HL-60/S4 (cell line): Measurements from ENCODE around the gene PRKAA1.

Source experiments
- in situ Hi-C: fragments of 300-500 bp; cut with MboI; formaldehyde crosslinking; loops from 2 replicates; pipeline ENCODE4 v1.14.3; 2022; ENCODE audit warnings: low sequenced_read_pairs

The PRKAA1 gene

DNA sequence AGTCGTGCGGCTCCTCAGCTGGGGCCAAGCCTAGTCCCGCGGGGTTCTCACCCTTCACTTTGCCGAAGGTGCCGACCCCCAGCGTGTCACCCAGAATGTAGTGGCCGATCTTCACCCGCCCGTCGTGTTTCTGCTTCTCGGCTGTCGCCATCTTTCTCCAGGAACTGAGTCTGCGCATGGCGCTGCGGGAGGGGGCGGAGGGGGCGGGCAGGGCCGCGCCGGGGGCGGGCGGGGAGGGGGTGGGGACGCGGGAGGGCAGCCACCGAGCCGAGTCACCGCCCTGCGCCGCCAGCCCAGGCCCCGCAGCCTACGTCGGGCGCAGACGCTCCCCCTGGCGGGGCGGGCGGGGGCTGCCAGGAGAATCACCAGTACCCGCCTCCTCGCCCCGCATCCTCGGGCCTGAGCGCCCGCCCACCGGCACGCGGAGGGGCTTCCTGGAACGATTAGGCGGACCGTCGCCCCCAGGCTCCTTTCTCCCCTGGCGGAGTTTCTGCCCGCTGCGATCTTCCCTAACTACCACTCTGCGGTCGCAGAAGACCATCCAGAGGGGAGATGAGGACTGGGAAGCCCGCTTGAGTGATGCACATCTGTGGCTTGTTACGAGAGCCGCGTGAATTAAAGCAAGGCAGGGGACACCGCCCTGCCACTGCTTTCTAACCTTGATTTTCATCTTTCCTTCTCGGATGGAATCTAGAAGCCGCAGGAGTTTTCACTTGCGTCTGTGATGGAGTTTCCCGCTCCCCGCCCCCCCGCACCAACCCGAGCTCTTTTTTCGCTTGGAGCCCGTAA lies at the start of gene PRKAA1:
Gene PRKAA1, minus strand, starts transcription at position 363 of the 789 bp plus-strand sequence. Its CDS starts 185 bp downstream, at position 178.
- in situ Hi-C loops: no loop called here

DNA sequence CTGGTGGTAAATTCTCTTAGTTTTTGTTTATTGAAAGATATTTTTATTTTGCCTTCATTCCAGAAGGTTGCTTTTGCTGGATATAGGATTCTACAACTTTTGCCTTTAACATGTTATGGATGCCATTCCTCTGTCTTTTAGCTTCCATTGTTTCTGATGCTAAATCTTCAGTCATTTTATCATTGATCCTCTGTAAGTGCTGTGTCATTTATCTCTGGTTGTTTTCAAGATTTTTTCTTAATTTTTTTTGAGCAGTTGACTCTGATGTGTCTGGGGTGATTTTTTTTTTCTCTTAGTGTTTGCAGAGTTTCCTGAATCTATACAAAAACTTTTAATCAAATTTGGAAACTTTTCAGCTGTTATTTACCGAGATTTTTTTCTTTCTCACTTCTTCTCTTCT lies 49.4 kb upstream of the PRKAA1 start:
- in situ Hi-C loops: no loop called here

DNA sequence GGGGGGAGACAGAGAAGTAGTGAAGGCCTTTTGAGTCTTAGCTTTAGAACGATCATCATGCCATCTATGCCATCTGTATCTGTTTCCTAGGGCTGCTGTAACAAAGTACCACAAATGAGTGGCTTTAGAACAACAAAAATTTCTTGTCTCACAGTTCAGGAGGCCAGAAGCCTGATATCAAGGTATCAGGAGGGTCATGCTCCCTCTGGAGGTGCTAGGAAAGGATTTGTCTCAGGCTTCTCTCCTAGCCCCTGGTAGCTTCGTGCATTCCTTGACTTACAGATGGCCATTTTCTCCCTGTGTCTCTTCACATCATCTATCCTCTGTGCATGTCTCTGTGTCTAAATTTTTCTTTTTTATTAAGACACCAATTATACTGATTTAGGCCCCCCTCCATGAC lies 48.2 kb upstream of the PRKAA1 start:
- in situ Hi-C loops: no loop called here

DNA sequence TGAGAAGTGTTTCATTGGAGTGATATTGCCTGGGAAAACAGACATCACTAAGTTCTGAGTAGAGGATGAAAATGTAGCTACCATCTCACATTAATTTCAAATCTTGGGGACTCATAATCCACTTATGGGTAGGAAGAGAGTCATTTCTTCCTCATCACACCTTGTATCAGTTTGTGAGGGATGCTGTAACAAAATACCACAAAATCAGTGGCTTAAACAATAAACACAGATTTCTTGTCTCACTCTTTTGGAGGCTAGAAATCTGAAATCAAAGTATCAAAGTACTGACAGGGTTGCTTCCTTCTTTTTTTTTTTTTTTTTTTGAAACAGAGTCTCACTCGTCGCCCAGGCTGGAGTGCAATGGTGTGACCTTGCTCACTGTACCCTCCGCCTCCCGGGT lies 46.4 kb upstream of the PRKAA1 start:
- in situ Hi-C loops: no loop called here

DNA sequence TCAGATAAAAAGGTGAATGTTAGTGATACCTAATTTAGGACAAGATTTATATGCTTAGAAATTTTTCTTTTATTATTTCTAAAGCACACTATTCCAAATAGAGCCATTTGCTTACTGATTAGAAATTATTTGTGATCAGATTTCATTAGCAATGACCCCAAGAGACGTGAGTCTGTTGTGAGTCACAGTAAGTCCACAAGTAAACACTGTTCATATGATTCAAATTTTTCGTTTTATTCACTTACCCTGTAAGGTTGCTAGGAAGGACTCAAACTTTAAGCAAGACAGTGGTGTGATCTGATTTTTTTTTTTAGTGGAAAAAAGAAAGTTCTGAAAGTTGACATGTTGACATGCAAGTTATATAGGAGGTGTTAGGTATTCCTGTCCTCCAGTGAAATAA lies 44.2 kb upstream of the PRKAA1 start:
- in situ Hi-C loops: no loop called here

DNA sequence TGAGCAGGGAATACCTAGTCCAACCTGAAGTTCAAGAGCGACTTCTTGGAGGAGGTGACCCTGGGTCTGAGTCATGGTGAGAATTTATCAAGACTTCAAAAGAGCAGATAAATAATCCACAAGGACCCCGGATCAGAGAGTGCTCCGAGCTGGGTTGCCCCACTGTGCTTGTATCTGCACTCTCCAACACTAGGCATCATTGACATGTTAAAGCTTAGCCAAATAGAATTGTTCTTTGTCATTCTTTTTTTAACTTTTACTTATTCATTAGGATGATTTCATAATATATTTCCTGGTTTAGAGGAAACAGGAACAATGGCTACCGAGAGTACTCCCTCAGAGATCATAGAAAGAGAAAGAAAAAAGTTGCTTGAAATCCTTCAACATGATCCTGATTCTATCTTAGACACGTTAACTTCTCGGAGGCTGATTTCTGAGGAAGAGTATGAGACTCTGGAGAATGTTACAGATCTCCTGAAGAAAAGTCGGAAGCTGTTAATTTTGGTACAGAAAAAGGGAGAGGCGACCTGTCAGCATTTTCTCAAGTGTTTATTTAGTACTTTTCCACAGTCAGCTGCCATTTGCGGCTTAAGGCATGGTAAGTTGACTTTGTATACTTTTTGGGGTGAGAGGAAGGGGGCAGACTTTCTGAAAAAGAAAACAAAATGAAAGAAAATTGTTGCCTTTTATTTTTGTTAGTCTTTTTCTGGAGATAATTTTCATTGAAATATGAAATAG lies 43.1 kb upstream of the PRKAA1 start, which contains the start of gene CARD6:
Gene CARD6, plus strand, starts transcription at position 300 of the 738 bp plus-strand sequence. Its CDS starts 16 bp downstream, at position 316.
- in situ Hi-C loops: no loop called here

DNA sequence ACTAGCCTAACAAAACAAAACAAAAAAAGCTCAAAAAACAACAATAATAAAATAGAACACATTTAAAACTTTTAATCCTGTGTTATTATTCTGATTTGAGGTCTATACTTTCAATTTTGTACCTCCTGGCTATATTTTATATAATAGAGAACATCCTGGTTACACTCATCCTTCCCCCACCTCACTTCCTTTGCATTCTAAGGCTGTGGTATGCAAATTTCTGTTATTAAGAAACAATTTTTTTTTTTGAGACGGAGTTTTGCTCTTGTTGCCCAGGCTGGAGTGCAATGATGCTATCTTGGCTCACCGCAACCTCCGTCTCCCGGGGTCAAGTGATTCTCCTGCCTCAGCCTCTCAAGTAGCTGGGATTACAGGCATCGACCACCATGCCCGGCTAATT lies 39.9 kb upstream of the PRKAA1 start:
- in situ Hi-C loops: no loop called here

DNA sequence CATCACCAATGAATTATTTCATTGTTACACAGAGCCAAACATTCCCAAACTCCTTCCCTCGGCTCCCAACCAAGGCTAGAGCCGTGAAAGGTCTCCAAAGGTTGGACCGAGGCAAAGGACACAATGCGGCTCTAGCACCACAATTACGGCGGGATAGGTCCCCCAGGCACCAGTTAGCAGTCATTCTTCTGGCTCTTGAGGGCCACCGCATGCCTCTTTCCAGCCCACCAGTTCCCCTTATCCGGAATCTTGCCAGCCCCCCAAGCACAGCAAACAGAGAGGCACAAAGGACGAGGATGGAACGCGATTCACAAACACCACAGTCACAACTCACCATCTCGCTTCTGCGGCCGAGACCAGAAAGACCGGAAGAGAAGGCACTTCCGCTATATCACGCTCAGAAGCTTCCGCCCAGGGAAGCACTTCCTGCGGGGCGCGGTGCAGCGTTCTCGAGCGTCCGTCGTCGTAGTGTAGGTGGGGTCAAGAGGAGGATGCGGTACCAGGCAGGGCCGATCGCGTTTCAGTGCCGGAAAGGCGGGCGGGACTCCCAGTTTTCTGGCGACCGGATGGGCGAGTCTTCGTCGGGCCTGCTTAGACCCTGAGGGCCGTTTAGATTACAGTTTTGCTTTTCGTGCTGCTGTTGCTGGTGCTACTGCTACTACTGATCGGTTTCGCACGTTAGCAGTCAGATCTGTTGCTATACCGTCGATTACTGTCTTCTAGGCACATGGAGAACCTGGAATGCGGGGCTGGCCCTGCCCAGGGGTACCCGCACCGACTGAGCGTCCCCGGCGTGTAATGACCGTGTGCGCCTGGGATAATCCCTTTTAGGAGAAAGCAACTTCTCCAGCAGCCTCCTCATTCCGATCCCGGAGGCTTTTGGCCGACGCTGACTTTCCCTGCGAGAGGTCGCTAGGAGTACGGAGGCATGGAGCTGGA lies 36.9 kb upstream of the PRKAA1 start, which contains the start of gene RPL37:
Gene RPL37, minus strand, starts transcription at position 374 of the 939 bp plus-strand sequence. Its CDS starts 37 bp downstream, at position 337.
- in situ Hi-C loops: no loop called here

DNA sequence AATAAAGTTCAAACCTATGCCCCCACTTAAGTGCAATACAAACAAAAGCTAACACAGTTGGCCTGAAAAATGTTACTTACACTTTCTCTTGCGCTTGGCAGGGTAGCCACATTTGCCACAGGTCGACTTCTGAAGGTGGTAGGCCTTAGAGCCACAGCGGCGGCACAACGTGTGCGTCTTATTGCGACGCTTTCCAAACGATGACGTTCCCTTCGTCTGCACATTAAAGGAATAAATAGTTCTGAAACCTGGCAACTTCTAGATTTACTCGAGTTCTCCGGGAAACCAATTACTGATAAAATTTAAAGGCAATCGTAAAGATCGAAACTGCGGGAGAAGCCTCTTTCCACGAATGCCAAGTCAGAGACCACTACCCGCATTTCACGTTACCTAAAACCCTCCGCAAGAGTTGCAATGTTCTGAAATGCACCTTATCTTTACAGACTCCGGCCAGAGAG lies 36.2 kb upstream of the PRKAA1 start:
- in situ Hi-C loops: no loop called here

DNA sequence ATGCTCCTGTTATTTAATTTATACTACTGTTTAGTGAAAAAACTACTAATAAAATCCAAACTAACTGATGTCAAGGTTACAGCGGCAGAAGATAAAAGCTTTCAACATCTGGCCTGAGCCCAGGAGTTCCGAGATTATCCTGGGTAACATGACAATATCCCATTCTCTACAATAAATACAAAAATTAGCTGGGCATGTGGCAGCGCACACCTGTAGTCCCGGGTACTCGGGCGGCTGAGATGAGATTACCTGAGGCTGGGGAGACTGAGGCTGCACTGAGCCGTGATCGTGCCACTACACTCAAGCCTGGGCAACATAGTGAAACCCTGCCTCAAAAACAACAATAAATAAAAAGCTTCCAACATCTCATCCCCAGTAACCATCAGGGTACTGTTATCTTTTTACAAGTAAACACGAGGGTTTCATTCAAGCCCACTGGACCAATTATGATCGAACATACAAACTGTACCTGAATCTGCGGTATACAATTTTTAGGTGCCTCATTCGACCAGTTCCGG lies 35.6 kb upstream of the PRKAA1 start:
- in situ Hi-C loops: no loop called here

DNA sequence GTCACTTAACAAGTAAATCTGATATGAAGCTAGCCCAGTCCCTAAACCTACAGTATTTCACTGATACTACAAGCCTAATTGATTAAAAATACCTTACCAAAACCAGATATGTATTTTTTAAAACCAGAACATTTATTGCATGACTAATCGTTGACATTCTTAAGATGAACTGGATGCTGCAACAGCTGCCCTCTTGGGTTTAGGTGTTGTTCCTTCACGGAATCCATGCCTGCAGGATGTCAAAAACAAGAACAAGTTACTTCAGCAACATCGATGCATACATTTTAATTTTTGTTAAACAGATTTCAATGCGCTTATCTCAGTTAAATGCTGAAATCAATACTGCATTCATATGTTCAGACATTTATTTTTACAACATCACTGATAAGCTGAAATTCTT lies 34.2 kb upstream of the PRKAA1 start:
- in situ Hi-C loops: no loop called here

DNA sequence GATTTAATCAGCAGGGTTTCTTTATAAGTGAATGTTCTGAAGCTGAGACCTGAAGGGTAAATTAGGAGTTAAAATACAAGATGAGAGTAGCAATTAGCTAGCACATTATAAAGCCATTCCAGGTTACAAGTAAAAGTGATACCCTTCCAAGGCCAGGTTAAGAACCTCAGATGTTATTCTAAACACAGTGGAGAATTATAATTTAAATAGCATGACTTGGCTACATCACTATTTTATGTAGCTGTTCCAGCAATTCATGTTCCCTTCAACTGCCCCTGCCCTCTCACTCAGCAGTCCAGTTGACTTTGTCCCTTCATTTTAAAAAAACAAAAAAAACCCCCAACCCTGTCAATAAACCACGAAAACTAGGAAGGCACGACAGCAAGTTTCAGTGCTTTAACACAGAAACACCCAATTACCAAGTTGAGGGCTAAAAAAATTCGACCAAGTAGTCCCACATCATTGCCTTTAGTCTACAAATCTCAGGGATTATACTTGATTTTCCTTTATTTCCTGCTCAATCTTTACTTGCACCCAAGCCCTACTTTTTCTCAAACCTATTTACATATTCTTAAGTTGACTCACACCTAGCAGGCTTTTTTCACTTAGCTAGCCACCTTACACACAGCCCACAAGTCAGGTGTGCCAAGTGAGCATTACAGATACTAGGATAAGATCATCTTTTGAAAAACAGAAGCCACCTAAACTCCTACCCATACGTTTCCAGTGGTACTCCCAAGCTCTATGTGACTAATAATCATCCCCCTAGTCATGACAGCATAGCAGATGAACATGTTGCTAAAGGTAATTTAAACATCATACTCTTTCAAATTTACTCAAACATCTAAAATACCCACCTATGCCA lies 33.4 kb upstream of the PRKAA1 start:
- in situ Hi-C loops: no loop called here

DNA sequence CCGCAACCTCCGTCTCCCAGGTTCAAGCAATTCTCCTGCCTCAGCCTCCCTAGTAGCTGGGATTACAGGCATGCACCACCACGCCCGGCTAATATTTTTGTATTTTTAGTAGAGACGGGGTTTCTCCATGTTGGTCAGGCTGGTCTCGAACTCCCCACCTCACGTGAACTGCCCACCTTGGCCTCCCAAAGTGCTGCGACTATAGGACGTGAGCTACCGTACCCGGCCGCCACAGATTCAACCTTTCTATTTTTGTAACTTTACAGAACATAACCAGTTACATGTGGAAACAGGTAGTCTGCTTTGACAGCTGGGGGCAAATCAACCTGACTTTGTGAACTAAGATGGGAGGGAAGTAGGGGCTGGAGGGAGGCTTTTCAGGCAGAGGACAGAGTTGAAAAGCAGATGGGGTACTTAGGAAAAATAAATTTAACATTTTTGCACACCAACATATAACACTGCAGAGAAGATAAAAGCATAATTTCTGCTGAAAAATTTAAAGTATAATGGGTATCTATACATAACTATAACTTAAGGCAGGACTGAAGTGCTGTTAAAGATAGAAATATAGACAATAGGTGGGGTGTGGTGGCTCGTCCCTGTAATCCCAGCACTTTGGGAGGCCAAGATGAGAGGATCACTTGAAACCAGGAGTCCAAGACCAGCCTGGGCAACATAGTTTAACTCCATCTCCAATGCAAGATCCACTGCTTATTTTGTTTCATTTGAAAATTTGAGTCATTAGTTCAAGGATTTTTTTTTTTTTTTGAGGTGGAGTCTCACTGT lies 31.8 kb upstream of the PRKAA1 start:
- in situ Hi-C loops: no loop called here

DNA sequence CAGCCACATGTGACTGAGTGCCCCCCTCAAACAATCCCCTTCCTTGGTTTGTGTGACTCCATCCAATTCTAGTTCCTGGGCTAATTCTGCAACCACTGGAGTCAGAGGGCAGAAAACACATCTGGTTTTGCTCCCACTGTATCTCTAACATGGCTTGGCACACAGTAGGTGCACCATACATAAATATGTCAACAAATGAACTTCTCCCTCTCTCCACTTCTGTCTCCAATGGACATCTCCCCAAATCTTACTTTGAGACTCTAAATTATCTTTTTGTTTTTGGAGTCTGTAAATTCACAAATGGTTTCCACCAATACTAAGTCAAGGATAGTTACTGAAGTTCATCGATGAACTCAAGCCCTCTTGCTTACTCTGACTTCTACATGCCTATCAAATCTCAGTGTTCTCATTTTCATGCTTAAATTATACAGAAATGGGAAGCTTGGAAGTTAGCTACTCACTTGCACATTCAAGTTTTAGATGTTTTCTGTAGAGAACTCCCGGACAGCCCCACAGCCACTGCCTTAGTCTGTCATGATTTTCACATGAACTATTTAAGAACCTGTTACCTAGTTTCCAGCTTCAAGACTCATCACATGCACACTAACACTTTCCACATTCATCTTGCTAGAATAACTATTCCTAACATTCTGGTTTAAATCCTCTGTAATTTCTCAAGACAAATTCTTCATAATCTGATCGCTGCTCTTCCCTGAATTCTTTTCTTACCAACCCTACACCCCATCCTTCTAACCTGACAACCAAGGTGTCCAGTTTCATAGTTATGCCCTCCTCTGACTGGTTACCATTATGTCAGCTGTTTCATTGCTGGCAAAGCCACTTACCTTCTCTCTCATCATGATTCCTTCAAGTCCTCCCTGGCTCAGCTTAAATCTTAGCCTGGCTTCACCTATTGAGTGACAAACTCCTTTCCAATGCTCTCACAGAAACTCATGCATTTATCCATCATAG lies 30.8 kb upstream of the PRKAA1 start:
- in situ Hi-C loops: no loop called here

DNA sequence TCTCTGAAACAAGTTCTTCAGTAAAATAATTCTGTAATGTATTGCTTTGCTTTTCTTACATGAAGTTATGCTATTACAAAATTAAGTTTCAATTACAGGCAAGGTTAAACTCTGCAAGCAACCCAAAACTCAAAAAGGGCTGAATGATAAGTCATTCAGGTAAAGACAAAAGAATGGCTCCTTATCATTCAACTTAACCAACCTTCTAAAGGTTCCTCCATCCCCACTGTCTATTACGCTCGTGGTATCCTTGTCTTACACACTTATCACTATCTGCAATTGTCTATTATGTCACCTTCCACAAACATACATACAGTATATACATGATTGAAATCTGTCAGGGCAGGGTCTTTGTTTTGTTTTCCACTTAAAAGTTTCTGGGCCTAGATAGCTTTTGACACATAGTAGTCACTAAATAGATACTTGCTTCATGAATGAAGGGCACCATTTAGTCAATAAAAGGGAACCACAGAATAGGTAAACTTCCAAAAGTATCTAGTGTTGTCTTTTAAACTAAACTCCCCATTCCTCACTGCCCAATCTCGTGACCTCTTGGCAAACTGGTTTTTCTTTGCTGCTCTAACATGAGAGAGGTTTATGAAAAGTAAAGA lies 30.0 kb upstream of the PRKAA1 start:
- in situ Hi-C loops: no loop called here

DNA sequence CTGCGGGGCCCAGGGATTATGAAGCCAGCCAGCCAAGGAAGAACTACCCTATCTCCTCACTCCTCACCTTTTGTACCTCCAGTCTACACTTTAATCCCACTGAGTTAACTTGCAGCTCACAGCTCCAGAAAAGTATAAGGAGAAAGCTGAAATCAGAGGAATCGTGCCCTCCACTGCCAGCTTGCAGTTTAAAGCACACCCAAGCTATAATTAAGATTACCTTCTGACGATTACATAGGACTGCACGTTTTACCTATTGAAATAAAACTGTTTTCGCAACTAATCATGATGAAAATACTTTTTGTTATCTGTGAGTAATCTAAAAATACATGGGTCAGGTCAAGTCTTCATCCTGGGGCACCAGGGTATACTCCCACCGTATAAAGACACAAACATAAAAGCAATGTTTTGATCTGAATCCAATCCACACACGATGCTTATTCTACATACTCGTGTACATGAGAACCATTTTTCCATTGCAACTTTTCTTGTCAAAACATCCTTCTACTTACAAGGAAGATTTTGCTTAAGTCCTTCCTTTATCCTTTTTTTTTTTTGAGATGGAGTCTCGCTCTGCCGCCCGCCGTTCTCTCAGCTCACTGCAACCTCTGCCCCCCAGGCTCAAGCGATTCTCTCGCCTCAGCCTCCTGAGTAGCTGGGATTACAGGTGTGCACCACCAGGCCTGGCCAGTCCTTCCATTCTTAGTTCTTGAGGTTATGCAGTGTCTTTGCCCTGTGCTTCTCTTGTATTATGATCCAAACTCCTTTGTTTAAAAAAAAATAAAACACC lies 29.2 kb upstream of the PRKAA1 start:
- in situ Hi-C loops: no loop called here
